Ishikawa (cell line): Measurements from ENCODE around the gene FAM237B.

Experiments
- CEBPB ChIP-seq: IDR thresholded peaks from 2 replicates; pipeline ENCODE4 v1.6.1; 2012
- CREB1 ChIP-seq: IDR thresholded peaks from 2 replicates; pipeline ENCODE4 v1.6.1; 2012; ENCODE audit warnings: low read depth
- EGR1 ChIP-seq: IDR thresholded peaks from 2 replicates; pipeline ENCODE4 v1.6.1; 2012
- EP300 ChIP-seq: IDR thresholded peaks from 2 replicates; pipeline ENCODE4 v1.6.1; 2012; ENCODE audit warnings: borderline replicate concordance
- FOXM1 ChIP-seq: IDR thresholded peaks from 2 replicates; pipeline ENCODE4 v1.6.1; 2012; ENCODE audit warnings: low read depth, borderline replicate concordance
- MAX ChIP-seq: IDR thresholded peaks from 2 replicates; pipeline ENCODE4 v1.6.1; 2012
- NFIC ChIP-seq: IDR thresholded peaks from 2 replicates; pipeline ENCODE4 v1.6.1; 2012
- RAD21 ChIP-seq: IDR thresholded peaks from 2 replicates; pipeline ENCODE4 v1.6.1; 2012; ENCODE audit warnings: low read depth
- REST ChIP-seq: IDR thresholded peaks from 2 replicates; pipeline ENCODE4 v1.6.1; 2012; ENCODE audit warnings: low read depth, mild to moderate bottlenecking
- TAF1 ChIP-seq: IDR thresholded peaks from 2 replicates; pipeline ENCODE4 v1.6.1; 2012; ENCODE audit warnings: low read depth, mild to moderate bottlenecking
- TCF12 ChIP-seq: IDR thresholded peaks from 2 replicates; pipeline ENCODE4 v1.6.1; 2012; ENCODE audit warnings: low read depth
- TEAD4 ChIP-seq: IDR thresholded peaks from 2 replicates; pipeline ENCODE4 v1.6.1; 2012
- USF1 ChIP-seq: IDR thresholded peaks from 2 replicates; pipeline ENCODE4 v1.6.1; 2012
- YY1 ChIP-seq: IDR thresholded peaks from 2 replicates; pipeline ENCODE4 v1.6.1; 2012; ENCODE audit warnings: low read depth
- ZBTB7A ChIP-seq: IDR thresholded peaks from 2 replicates; pipeline ENCODE4 v1.6.1; 2012; ENCODE audit warnings: low read depth

Gene FAM237B

GRCh38 chr7:90346336-90347125 is 25.4 kb upstream of the FAM237B start, which contains the start of gene GTPBP10:
TSS of gene GTPBP10 (plus strand) at chr7:90346716. CDS start at chr7:90346742, 26 bp downstream.
- TF ChIP-seq TCF12 (0 out of 2 replicates have a peak, but pooled peaks have one; percentile 26), REST (no peak), MAX (peak; percentile 81), RAD21 (0 out of 2 replicates have a peak, but pooled peaks have one; percentile 1), FOXM1 (0 out of 2 replicates have a peak, but pooled peaks have one; percentile 7), ZBTB7A (no peak), CEBPB (no peak), EP300 (no peak), USF1 (peak; percentile 45; the same call in 1 of the 2 replicates), TAF1 (peak; percentile 84), TEAD4 (no peak), YY1 (peak; percentile 76), NFIC (no peak), EGR1 (peak; percentile 96), CREB1 (peak; percentile 96)

- TF ChIP-seq RAD21 (no peak), EGR1 (no peak), ZBTB7A (no peak), NFIC (no peak), TCF12 (no peak), CREB1 (no peak), USF1 (no peak), REST (no peak), YY1 (no peak)
Measured at GRCh38 chr7:90345595-90346335, 24.7 kb upstream of the FAM237B start.

GRCh38 chr7:90345016-90345415 is 23.9 kb upstream of the FAM237B start:
- no peak for TF ChIP-seq CREB1
- no peak for TF ChIP-seq REST
- TF ChIP-seq EP300, result no peak
- TF ChIP-seq TEAD4, result no peak
- no peak for TF ChIP-seq ZBTB7A
- TF ChIP-seq NFIC, result no peak
- TF ChIP-seq CEBPB, result no peak
- no peak for TF ChIP-seq YY1
- TF ChIP-seq MAX, result no peak

GRCh38 chr7:90337106-90337505 is 16.0 kb upstream of the FAM237B start:
- no peak for TF ChIP-seq MAX
- TF ChIP-seq REST, result no peak
- no peak for TF ChIP-seq ZBTB7A
- no peak for TF ChIP-seq TCF12
- no peak for TF ChIP-seq YY1
- TF ChIP-seq TAF1, result no peak
- no peak for TF ChIP-seq NFIC
- TF ChIP-seq EGR1, result no peak
- no peak for TF ChIP-seq RAD21
